ENCODE data around the gene MCCC2. TPM values are rescaled to one million over a fixed set of nuclear protein-coding genes. Genes with fewer than 3 reads are reported as not detected.

The MCCC2 gene
- total RNA-seq, 1 experiment from 2014 or later, result 98.7 TPM

- CTCF ChIA-PET, result no interaction called here
- no peaks in the 10 kb centered on the region for H3K27me3 Mint-ChIP-seq (ENCODE audit: unreplicated experiment)
These were observed 36.2 kb downstream of the MCCC2 start for GRCh38 chr5:71623221-71623794.

GRCh38 chr5:71629950-71630349 lies 42.8 kb downstream of the MCCC2 start:
- Mint-ChIP-seq H3K27ac (ENCODE audit: unreplicated experiment) (no peak overlapping the region), H3K4me3 (ENCODE audit: low read depth, unreplicated experiment) (no peak overlapping the region), H3K36me3 (ENCODE audit: insufficient read depth, unreplicated experiment) (peaks cover 6% of the 10 kb centered on the region), H3K27me3 (ENCODE audit: unreplicated experiment) (no peaks in the 10 kb centered on the region), H3K9me3 (ENCODE audit: low read depth, unreplicated experiment) (no peaks in the 10 kb centered on the region), H3K4me1 (ENCODE audit: low read depth, unreplicated experiment) (peaks cover 8% of the 10 kb centered on the region)
- TF ChIP-seq CTCF (IDR thresholded peaks at IDR 0.05; ENCODE audit: unreplicated experiment), result no peak
- CTCF ChIA-PET, result interaction anchor here (0.7 kb wide), 1 partner anchor 964 kb away, joined by 3 read pairs; no protein-coding TSS in a partner anchor
- DNase-seq, result no peak
- no TSS peak for BruUV-seq (replicated peaks)
- intact Hi-C loops (cut with micrococcal nuclease; ENCODE audit: unreplicated experiment), result loop anchor here (10.0 kb wide), 1 partner anchor 125 kb away; no protein-coding TSS in a partner anchor

More at GRCh38 chr5:71623221-71623794, 36.2 kb downstream of the MCCC2 start:
- Mint-ChIP-seq H3K4me3 (ENCODE audit: low read depth, unreplicated experiment) (no peak overlapping the region), H3K27ac (ENCODE audit: unreplicated experiment) (no peak overlapping the region), H3K36me3 (ENCODE audit: insufficient read depth, unreplicated experiment) (peaks cover 21% of the 10 kb centered on the region), H3K4me1 (ENCODE audit: low read depth, unreplicated experiment) (peaks cover 9% of the 10 kb centered on the region), H3K9me3 (ENCODE audit: low read depth, unreplicated experiment) (peaks cover 2% of the 10 kb centered on the region)
- TF ChIP-seq CTCF (IDR thresholded peaks at IDR 0.05; ENCODE audit: unreplicated experiment), result no peak
- intact Hi-C loops (cut with micrococcal nuclease; ENCODE audit: unreplicated experiment), result loop anchor here (10.0 kb wide), 1 partner anchor 119 kb away; no protein-coding TSS in a partner anchor
- no TSS peak for BruUV-seq (replicated peaks)
- no peak for DNase-seq

- H3K4me1 Mint-ChIP-seq (ENCODE audit: low read depth, unreplicated experiment), result peaks cover 8% of the 10 kb centered on the region
- no peak overlapping the region for H3K4me3 Mint-ChIP-seq (ENCODE audit: low read depth, unreplicated experiment)
- no peak for TF ChIP-seq CTCF (IDR thresholded peaks at IDR 0.05; ENCODE audit: unreplicated experiment)
- peaks cover 9% of the 10 kb centered on the region for H3K36me3 Mint-ChIP-seq (ENCODE audit: insufficient read depth, unreplicated experiment)
- no peak for DNase-seq
- no TSS peak for BruUV-seq (replicated peaks)
- H3K27me3 Mint-ChIP-seq (ENCODE audit: unreplicated experiment), result no peaks in the 10 kb centered on the region
- H3K27ac Mint-ChIP-seq (ENCODE audit: unreplicated experiment), result no peak overlapping the region
- intact Hi-C loops (cut with micrococcal nuclease; ENCODE audit: unreplicated experiment), result no loop called here
- H3K9me3 Mint-ChIP-seq (ENCODE audit: low read depth, unreplicated experiment), result no peaks in the 10 kb centered on the region
- CTCF ChIA-PET, result no interaction called here
These were observed 43.9 kb downstream of the MCCC2 start for GRCh38 chr5:71631070-71631469.

GRCh38 chr5:71632168-71632567 lies 45.0 kb downstream of the MCCC2 start:
- no peak for TF ChIP-seq CTCF (IDR thresholded peaks at IDR 0.05; ENCODE audit: unreplicated experiment)
- no peaks in the 10 kb centered on the region for H3K27me3 Mint-ChIP-seq (ENCODE audit: unreplicated experiment)
- no peak for DNase-seq
- peaks cover 8% of the 10 kb centered on the region for H3K4me1 Mint-ChIP-seq (ENCODE audit: low read depth, unreplicated experiment)
- no peak overlapping the region for H3K4me3 Mint-ChIP-seq (ENCODE audit: low read depth, unreplicated experiment)
- H3K9me3 Mint-ChIP-seq (ENCODE audit: low read depth, unreplicated experiment), result no peaks in the 10 kb centered on the region
- intact Hi-C loops (cut with micrococcal nuclease; ENCODE audit: unreplicated experiment), result no loop called here
- BruUV-seq (replicated peaks), result no TSS peak
- CTCF ChIA-PET, result no interaction called here
- no peak overlapping the region for H3K27ac Mint-ChIP-seq (ENCODE audit: unreplicated experiment)
- peaks cover 6% of the 10 kb centered on the region for H3K36me3 Mint-ChIP-seq (ENCODE audit: insufficient read depth, unreplicated experiment)
